Panc1 (cell line): ENCODE measurements around the gene EIF3B. TPM values are rescaled to one million over a fixed set of nuclear protein-coding genes. Genes with fewer than 3 reads are reported as not detected.

Experiments
- ATAC-seq: fragments of 200-7000 bp; cut with Tn5 transposase; 2 replicates; pipeline ENCODE4 v1.9.1; 2020; ENCODE audit warnings: mild to moderate bottlenecking, moderate library complexity
- BruUV-seq: library from RNA; stranded (reverse); fragments of 400-500 nt; replicated peaks from 2 replicates; lab custom pipeline; 2021; lab: Mats Ljungman, UMichigan
- CTCF ChIA-PET: fragments of 300-600 bp; sonication (Branson Sonifier 250); formaldehyde crosslinking; loops from one replicate; lab custom pipeline; 2022; ENCODE audit warnings: antibody characterized with exemption; lab: Charles Lee
- POLR2A ChIA-PET: fragments of 300-600 bp; sonication (Branson Sonifier 250); formaldehyde crosslinking; loops from one replicate; lab custom pipeline; 2022; ENCODE audit warnings: antibody characterized with exemption; lab: Charles Lee
- DNase-seq: peaks from one replicate; pipeline ENCODE4 v3.0.0-alpha.2; 2010; ENCODE audit warnings: low read depth, low spot score
- H3K27ac ChIP-seq: 2 replicates; pipeline ENCODE4 v1.5.1; 2011; ENCODE audit warnings: mild to moderate bottlenecking, low read length, inconsistent platforms
- H3K27me3 ChIP-seq: fragments of 200-500 bp; sonication (Bioruptor generic); 2 replicates; pipeline ENCODE4 v1.6.0; 2014; ENCODE audit warnings: low read length, inconsistent platforms; ENCODE audit not compliant: control insufficient read depth, insufficient read depth
- H3K36me3 ChIP-seq: fragments of 200-500 bp; sonication (Bioruptor generic); 2 replicates; pipeline ENCODE4 v1.5.1; 2014; ENCODE audit warnings: inconsistent platforms, mild to moderate bottlenecking, low read length, moderate library complexity; ENCODE audit not compliant: control insufficient read depth, insufficient read depth
- H3K4me1 ChIP-seq: 2 replicates; pipeline ENCODE4 v1.5.1; 2011; ENCODE audit warnings: inconsistent platforms, mild to moderate bottlenecking, low read length, moderate library complexity; ENCODE audit not compliant: control insufficient read depth, insufficient read depth
- H3K4me3 ChIP-seq, 2 experiments: 2 replicates each; pipeline ENCODE4 v1.5.1; 2011 to 2012; ENCODE audit warnings: low read depth in 2 of 2, low read length in 2 of 2, mild to moderate bottlenecking in 2 of 2, inconsistent platforms in 1 of 2, moderate library complexity in 1 of 2
- H3K9me3 ChIP-seq: fragments of 200-500 bp; sonication (Bioruptor generic); 2 replicates; pipeline ENCODE4 v1.5.1; 2014; ENCODE audit warnings: low read depth, mild to moderate bottlenecking, inconsistent platforms, low read length, moderate library complexity; ENCODE audit not compliant: control insufficient read depth, insufficient read depth
- CTCF ChIP-seq: fragments of 450-650 bp; IDR thresholded peaks from 2 replicates; pipeline ENCODE4 v1.5.1; 2017; ENCODE audit warnings: mild to moderate bottlenecking
- POLR2AphosphoS5 ChIP-seq: IDR thresholded peaks from 2 replicates; pipeline ENCODE4 v1.6.1; 2012; ENCODE audit warnings: mild to moderate bottlenecking, low read depth, low read length, moderate library complexity
- REST ChIP-seq, 2 experiments: IDR thresholded peaks; 2 replicates each; pipeline ENCODE4 v1.6.1; 2011 to 2012; ENCODE audit warnings: low read depth in 2 of 2, control low read depth in 1 of 2, low read length in 1 of 2, mild to moderate bottlenecking in 1 of 2, moderate library complexity in 1 of 2; ENCODE audit not compliant: insufficient read depth in 1 of 2
- SIN3A ChIP-seq: IDR thresholded peaks from 2 replicates; pipeline ENCODE4 v1.6.1; 2012; ENCODE audit warnings: low read depth, mild to moderate bottlenecking, low read length, moderate library complexity, borderline replicate concordance; ENCODE audit not compliant: insufficient read depth
- TCF7L2 ChIP-seq: IDR thresholded peaks from 2 replicates; pipeline ENCODE4 v1.6.1; 2011; ENCODE audit warnings: mild to moderate bottlenecking, low read depth, low read length, inconsistent platforms
- in situ Hi-C: cut with HindIII; loops from 2 replicates; pipeline ENCODE4 v1.10.0; 2016; ENCODE audit warnings: low sequenced_read_pairs, low pct_unique_long_range_greater_than_20kb
- intact Hi-C: fragments of 100-400 bp; cut with micrococcal nuclease; formaldehyde crosslinking; loops from one replicate; pipeline ENCODE4 v1.10.0; 2022; ENCODE audit not compliant: unreplicated experiment
- total RNA-seq: library from RNA; stranded (reverse); gene quantifications from one replicate; pipeline ENCODE4 v1.2.1, GENCODE V29; 2021; ENCODE audit not compliant: unreplicated experiment

EIF3B gene
- total RNA-seq, 1 experiment from 2014 or later, result 432 TPM

- Histone ChIP-seq H3K27ac (no peak overlapping the region), H3K27me3 (no peaks in the 10 kb centered on the region), H3K36me3 (no peaks in the 10 kb centered on the region), H3K4me1 (peaks cover 13% of the 10 kb centered on the region), H3K4me3 (no peak overlapping the region), H3K9me3 (no peaks in the 10 kb centered on the region)
- no peak for DNase-seq
- in situ Hi-C loops, result no loop called here
- intact Hi-C loops, result no loop called here
- POLR2A ChIA-PET, result interaction anchor here (0.6 kb wide), 1 partner anchor 197 kb away, joined by 3 read pairs; no protein-coding TSS in a partner anchor
- CTCF ChIA-PET, result interaction anchor here (0.7 kb wide), 1 partner anchor 10 kb away, joined by 10 read pairs; no protein-coding TSS in a partner anchor
- TF ChIP-seq SIN3A, result no peak
- no peak for TF ChIP-seq POLR2AphosphoS5
- no peak for TF ChIP-seq REST (IDR thresholded peaks at IDR 0.05; ENCODE audit: insufficient read depth in 1 of 2, low read depth in 2 of 2, low read length in 1 of 2)
- no peak for TF ChIP-seq TCF7L2
- no peak for TF ChIP-seq CTCF
- no peak for ATAC-seq
- TSS peak; percentile 18 for BruUV-seq
These were observed 47.9 kb upstream of the EIF3B start for GRCh38 chr7:2306688-2307087.

- TF ChIP-seq CTCF, result no peak
- no peak for TF ChIP-seq SIN3A
- TF ChIP-seq REST (IDR thresholded peaks at IDR 0.05; ENCODE audit: insufficient read depth in 1 of 2, low read depth in 2 of 2, low read length in 1 of 2), result no peak
- TF ChIP-seq TCF7L2, result no peak
- TF ChIP-seq POLR2AphosphoS5, result no peak
- no peak overlapping the region for H3K4me3 ChIP-seq
- no TSS peak for BruUV-seq
- H3K27ac ChIP-seq, result no peak overlapping the region
- POLR2A ChIA-PET, result no interaction called here
- in situ Hi-C loops, result no loop called here
- no peaks in the 10 kb centered on the region for H3K27me3 ChIP-seq
- H3K9me3 ChIP-seq, result no peaks in the 10 kb centered on the region
- no peaks in the 10 kb centered on the region for H3K36me3 ChIP-seq
- H3K4me1 ChIP-seq, result peaks cover 20% of the 10 kb centered on the region
- no peak for ATAC-seq
- CTCF ChIA-PET, result interaction anchor here (0.7 kb wide), 1 partner anchor 11 kb away, joined by 10 read pairs; no protein-coding TSS in a partner anchor
- DNase-seq, result no peak
- intact Hi-C loops, result no loop called here
These were observed 46.9 kb upstream of the EIF3B start for GRCh38 chr7:2307690-2308107.
